Nephron progenitor cell (in vitro differentiated cells): ENCODE data around the gene UBE3D.

Source experiments
- DNase-seq: peaks from one replicate; pipeline ENCODE4 v3.0.0; 2021
- H3K27ac Mint-ChIP-seq: 2 replicates; pipeline ENCODE4 v1.8.0; 2021; ENCODE audit warnings: mild to moderate bottlenecking, moderate library complexity, mixed read lengths
- H3K27me3 Mint-ChIP-seq: 2 replicates; pipeline ENCODE4 v1.8.0; 2021; ENCODE audit warnings: mild to moderate bottlenecking, low read depth, mixed read lengths; ENCODE audit not compliant: poor library complexity
- H3K36me3 Mint-ChIP-seq: 2 replicates; pipeline ENCODE4 v1.8.0; 2021; ENCODE audit warnings: low read depth, mixed read lengths
- H3K4me1 Mint-ChIP-seq: 2 replicates; pipeline ENCODE4 v1.8.0; 2021; ENCODE audit warnings: mixed read lengths
- H3K4me3 Mint-ChIP-seq: 2 replicates; pipeline ENCODE4 v1.8.0; 2021; ENCODE audit warnings: mild to moderate bottlenecking, moderate library complexity, mixed read lengths
- H3K9me3 Mint-ChIP-seq: 2 replicates; pipeline ENCODE4 v1.8.0; 2021; ENCODE audit warnings: mild to moderate bottlenecking, moderate library complexity, mixed read lengths
- CTCF ChIP-seq: fragments of 200-600 bp; sonication (generic); IDR thresholded peaks from 2 replicates; pipeline ENCODE4 v1.5.0; 2021; ENCODE audit warnings: antibody characterized with exemption

Gene UBE3D

GRCh38 chr6:82881519-82881918, 184.1 kb downstream of the UBE3D start:
- no peak for TF ChIP-seq CTCF
- Mint-ChIP-seq H3K27ac (no peak overlapping the region), H3K27me3 (peaks cover 4% of the 10 kb centered on the region), H3K36me3 (no peaks in the 10 kb centered on the region), H3K4me3 (no peak overlapping the region), H3K9me3 (no peaks in the 10 kb centered on the region), H3K4me1 (peaks cover 21% of the 10 kb centered on the region)
- DNase-seq: no peak

- no peaks in the 10 kb centered on the region for H3K9me3 Mint-ChIP-seq
- H3K4me3 Mint-ChIP-seq: no peak overlapping the region
- no peak for TF ChIP-seq CTCF
- peaks cover 4% of the 10 kb centered on the region for H3K27me3 Mint-ChIP-seq
- no peak for DNase-seq
- H3K4me1 Mint-ChIP-seq: peaks cover 32% of the 10 kb centered on the region
- H3K36me3 Mint-ChIP-seq: no peaks in the 10 kb centered on the region
- H3K27ac Mint-ChIP-seq: no peak overlapping the region
Measured at GRCh38 chr6:82878812-82879211, 186.8 kb downstream of the UBE3D start.

GRCh38 chr6:82877213-82878195, 188.1 kb downstream of the UBE3D start:
- Mint-ChIP-seq H3K27me3 (peaks cover 4% of the 10 kb centered on the region), H3K9me3 (no peaks in the 10 kb centered on the region), H3K4me1 (peaks cover 27% of the 10 kb centered on the region), H3K4me3 (no peak overlapping the region), H3K36me3 (no peaks in the 10 kb centered on the region), H3K27ac (no peak overlapping the region)
- no peak for TF ChIP-seq CTCF
- DNase-seq: no peak

GRCh38 chr6:82875573-82876185, 190.0 kb downstream of the UBE3D start:
- H3K4me1 Mint-ChIP-seq: peaks cover 18% of the 10 kb centered on the region
- peaks cover 4% of the 10 kb centered on the region for H3K27me3 Mint-ChIP-seq
- H3K36me3 Mint-ChIP-seq: no peaks in the 10 kb centered on the region
- DNase-seq: no peak
- no peak for TF ChIP-seq CTCF
- H3K9me3 Mint-ChIP-seq: no peaks in the 10 kb centered on the region
- no peak overlapping the region for H3K4me3 Mint-ChIP-seq
- H3K27ac Mint-ChIP-seq: no peak overlapping the region

GRCh38 chr6:82874867-82875266, 190.8 kb downstream of the UBE3D start:
- Mint-ChIP-seq H3K36me3 (no peaks in the 10 kb centered on the region), H3K4me1 (peaks cover 18% of the 10 kb centered on the region), H3K4me3 (no peak overlapping the region), H3K27ac (peak overlapping the region; percentile 12), H3K27me3 (no peaks in the 10 kb centered on the region), H3K9me3 (no peaks in the 10 kb centered on the region)
- no peak for TF ChIP-seq CTCF
- no peak for DNase-seq
